Purkinje cell (primary cell): ENCODE measurements around the gene CDH4. TPM values are rescaled to one million over a fixed set of nuclear protein-coding genes. Genes with fewer than 3 reads are reported as not detected.

Experiments used
- polyA plus RNA-seq: library from polyadenylated mRNA; unstranded; fragments of >200 nt; fragmentation: Nextera tagmentation; gene quantifications from 2 replicates; pipeline ENCODE4 v1.2.1, GENCODE V29; 2014

Gene CDH4
- polyA plus RNA-seq, result 0.45 and 0.71 TPM in 2 replicates

GRCh38 chr20:61251529-61252393, at the start of gene CDH4:
Gene CDH4 (plus strand): TSS chr20:61252261.

